HG03196 (cell line): ENCODE results near the gene CEACAM18.
"Not testable (repeated sequence)": the region's sequence is repeated elsewhere in the genome, so short reads cannot be mapped to it uniquely, and the experiment has no call there.

ENCODE experiments used
- ATAC-seq: cut with Tn5 transposase; IDR thresholded peaks from one replicate; pipeline ENCODE4 v1.9.1; 2021; ENCODE audit not compliant: unreplicated experiment

Gene CEACAM18

DNA sequence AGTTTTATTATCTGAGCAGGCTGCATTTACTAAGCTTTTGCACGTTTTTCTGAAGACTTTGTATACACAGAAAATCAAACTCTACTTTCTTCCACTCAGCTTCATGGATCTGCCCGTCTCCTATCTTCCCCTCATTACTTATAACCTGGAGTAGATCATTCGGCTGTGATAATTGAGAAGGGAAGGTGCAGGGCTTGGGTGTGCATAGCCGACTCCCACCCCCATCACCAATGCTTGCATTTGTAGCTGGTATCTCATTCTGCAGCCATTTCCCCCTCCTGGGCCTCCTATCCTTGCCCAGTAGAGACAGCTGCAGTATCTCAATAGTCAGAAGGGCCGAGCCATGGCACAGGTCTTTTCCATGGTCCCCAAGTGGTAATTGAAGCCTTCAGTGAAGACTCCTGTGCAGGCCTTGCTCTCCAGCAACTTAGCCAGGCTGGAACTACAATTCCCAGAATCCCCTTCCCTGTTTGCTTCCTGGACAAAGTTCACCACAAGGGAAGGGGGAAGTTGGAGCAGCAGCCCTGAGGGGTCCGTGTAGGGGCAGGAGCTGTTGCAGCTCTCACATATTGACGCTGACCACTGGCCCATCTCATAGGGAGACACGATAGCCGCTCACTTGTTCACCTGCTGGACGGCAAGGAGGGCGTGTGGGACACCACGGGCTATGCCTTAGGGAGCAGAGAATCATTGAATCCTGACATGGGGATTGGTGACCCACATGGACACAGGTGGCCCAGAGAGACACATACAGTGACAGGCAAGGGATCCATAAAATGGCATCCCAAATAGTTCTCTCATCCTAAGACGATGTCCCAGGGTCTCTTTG is 18.0 kb upstream of the CEACAM18 start:
- no peak for ATAC-seq

DNA sequence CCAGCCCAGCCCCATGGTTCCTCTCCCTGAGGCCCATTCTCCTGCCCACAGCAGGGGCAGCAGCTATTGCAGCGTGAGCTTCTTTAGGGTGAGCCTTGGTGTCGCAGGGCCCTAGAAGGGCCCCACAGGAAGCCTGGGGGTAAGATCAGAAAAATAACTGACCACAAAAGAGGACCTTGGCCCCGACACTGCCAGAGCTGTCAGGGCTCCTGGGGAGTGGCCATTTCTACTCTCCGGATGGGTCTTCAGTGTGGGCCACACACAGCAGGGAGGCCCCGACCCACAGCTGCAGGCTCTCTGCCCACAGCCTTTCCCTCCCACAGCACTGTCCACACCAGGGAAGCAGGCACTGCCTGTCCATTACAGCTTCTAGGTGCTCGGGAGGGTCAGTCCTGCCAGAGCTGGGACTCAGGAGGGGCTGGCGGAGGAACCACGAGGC is 16.6 kb upstream of the CEACAM18 start:
- no peak for ATAC-seq

DNA sequence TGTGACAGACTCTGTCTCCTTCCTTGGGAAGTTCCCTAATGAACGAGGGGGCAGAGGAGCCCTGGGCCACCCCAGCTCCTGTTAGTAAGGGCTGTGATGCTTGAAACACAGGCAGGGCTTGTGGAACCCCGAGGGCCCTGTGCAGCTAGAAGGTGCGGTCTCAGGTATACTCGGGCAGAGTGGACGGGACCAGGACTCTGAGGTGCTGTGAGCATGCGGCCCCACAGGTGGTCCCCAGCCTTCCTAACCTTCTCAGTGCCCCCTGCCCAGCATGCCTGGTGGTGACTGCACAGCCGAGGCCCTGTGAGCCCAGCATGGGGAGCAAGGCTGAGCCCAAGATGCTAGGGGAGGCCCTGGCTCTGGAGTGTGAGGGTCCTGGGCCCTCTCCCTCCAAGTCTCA is 16.1 kb upstream of the CEACAM18 start:
- ATAC-seq: no peak

DNA sequence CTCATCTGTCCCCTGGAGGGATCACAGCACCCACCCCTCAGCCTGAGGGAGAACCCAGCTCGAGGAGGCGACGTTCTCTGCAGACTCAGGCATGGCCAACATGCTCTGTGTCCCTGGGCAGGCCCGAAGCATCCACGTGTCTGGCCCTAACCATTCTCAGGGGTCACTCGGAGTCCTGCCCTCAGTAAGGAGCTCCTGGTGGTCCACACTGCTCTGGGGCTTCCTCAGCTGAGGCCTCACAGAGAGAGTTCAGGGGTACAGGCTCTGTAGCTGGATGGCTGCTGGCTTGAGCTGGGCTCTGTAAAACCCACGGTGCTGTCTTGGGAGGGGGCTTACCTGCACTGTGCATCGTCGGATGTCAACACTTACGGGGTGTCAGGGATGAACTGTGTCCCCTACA is 15.7 kb upstream of the CEACAM18 start:
- no peak for ATAC-seq

GRCh38 chr19:51463976-51464581 is 14.3 kb upstream of the CEACAM18 start:
- ATAC-seq: not testable (repeated sequence)

DNA sequence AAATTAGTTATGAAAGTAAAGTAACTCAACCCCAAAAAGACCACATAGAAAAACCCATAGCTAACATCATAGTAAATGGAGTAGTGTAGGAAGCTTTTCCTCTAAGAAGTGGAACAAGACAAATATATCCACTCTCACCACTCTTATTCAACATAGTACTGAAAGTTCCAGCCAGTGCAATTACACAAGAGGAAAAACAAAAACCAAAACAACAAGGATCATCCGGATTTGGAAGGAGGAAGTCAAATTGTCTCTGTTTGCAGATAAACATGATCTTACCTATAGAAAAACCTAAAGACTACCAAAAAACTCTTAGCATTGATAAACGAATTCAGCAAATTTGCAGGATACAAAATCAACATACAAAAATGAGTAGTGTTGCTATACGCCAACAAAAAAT is 11.6 kb upstream of the CEACAM18 start:
- no peak for ATAC-seq

GRCh38 chr19:51467864-51468544 is 10.3 kb upstream of the CEACAM18 start:
- no peak for ATAC-seq

DNA sequence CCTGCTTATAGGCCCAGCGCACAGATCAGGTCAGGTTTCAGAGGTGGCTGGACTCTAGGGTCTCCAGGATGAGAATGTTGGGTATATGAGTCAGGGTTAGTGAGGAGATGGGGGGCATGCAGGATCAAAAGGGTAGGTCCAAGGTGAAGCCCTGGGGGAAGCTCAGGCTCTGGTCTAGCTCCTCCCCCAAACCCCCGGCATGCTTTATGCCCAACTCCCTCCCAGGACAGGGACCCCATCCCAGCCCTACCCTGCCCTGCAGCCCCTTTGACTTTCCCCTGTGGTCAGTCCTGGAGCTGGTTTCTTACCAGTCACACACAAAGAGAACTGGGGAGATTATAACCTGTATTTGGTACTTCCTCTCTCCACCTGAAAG is 9.8 kb upstream of the CEACAM18 start:
- no peak for ATAC-seq

DNA sequence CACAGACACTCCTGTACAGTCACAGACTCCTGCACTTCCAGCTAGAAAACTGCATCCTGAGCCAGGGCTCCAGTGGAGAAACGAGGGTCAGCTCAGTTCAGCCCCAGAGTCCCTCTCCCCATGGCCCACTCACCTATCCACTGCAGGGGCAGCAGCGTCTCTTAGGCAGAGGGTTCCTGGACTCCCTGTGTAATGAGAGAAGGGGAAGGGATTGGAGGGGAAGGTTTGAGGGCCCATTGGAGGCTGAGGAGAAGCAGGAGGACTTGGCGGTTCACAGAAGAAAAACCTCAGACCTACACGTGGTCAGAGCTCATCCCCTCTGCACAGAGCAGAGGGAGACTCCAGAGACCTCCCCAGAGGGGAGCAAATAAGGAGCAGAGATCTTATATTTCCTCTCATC is 9.2 kb upstream of the CEACAM18 start:
- ATAC-seq: no peak

- no peak for ATAC-seq
Measured at GRCh38 chr19:51469629-51470028, 8.7 kb upstream of the CEACAM18 start.

DNA sequence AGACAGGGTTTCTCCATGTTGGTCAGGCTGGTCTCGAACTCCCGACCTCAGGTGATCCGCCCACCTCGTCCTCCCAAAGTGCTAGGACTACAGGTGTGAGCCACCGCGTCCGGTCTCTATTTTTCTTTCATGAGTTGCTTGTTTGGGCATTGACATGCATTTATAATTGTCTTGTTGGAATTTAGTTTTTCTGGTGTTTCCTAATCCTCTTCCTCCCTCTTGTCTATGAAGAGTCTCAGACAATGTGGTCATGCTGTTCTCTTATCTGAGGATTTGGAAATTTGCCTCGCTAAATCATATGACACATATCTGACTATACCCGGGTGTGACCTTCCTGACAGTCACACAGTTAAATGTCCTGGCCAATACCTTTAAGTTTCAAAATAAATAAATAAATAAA is 7.4 kb upstream of the CEACAM18 start:
- ATAC-seq: no peak

DNA sequence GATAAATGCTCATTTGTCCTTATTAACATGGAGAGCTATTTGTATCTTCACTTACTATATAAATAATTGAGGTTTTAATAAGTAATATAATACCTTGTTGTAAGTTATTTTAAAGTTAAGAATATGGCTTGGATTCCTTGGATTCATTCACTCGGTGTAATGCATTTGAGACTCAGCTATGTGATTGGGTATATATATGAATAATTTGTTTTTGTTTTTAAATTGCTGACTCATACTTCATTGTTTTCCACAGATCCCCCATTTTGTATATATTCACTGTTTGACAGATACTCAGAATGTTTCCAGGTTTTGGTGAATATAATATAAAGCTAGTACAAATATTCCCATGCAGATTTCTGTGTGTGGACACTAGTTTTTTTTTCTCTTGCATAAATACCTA is 6.8 kb upstream of the CEACAM18 start:
- ATAC-seq: no peak

GRCh38 chr19:51472607-51473006 is 5.7 kb upstream of the CEACAM18 start:
- ATAC-seq: no peak

- ATAC-seq: no peak
Measured at GRCh38 chr19:51473009-51473707, 5.2 kb upstream of the CEACAM18 start.

DNA sequence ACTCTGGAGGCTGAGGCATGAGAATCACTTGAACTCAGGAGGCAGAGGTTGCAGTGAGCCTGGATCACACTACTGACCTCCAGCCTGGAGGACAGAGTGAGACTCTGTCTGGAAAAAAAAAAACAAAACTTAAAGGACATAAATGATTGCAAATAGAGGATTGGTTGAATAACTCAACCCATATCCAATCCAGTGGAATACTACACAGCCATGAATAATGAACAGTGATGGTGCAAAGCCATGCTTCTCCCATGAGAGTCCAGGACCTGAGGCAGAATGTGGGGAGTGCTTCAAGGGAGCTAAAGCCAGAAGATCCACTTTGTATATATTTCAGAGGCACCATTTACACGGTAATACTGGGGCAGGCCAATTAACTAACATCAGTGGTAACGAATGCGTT is 2.2 kb upstream of the CEACAM18 start:
- no peak for ATAC-seq

- ATAC-seq: no peak
Measured at GRCh38 chr19:51477344-51477743, 995 bp upstream of the CEACAM18 start.

- ATAC-seq: no peak
Measured at GRCh38 chr19:51479531-51480331, 1.4 kb downstream of the CEACAM18 start.

DNA sequence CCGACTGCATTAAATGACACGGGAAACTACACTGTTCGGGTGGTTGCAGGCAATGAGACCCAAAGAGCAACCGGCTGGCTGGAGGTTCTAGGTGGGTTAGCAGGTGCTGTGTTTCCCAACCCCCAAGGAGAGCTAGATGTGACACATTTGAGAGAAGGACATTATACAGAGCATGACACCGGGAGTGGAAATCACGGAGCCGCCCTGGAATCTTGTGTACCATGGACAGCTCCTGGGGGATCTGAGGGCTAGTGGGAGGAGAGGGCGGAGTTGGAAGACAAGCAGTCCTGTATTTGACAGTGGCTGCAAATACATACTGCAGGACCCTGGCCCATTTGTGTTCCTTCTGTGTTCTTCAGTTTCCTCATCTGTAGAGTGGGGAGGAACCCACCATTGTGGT is 2.3 kb downstream of the CEACAM18 start:
- ATAC-seq: no peak

DNA sequence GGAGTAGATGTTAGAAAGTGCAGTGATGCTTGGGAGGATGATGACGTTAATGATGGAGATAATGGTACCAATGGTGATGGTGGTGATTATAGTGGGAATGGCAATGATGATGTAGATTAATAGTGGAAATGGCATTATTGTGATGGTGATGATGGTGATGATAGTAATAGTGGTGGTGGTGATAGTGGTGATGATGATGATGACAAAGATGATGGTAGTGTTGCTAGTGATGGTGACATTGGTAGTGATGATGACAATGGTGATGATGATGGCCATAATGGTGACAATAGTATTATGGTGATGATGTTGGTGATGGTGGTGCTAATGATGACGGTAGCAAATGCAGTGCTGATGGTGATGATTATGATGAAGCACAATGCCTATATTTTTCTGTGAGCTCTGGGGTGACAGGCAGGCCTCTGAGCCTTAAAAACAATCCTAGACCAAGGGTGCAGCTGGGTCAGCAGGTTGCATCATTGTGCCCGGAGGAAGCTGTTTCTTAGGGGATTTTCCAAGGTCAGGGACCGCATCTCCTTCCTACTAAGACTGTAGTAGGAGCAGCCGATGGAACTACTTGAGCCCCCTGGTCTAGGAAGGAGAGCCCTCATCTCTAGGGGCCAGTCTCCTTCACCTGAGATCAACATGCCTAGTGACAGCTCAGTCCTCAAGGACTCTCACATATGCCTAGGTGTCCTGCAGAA is 7.8 kb downstream of the CEACAM18 start:
- no peak for ATAC-seq

- ATAC-seq: no peak
Measured at GRCh38 chr19:51488491-51488890, 10.2 kb downstream of the CEACAM18 start.
